H1 (cell line): ENCODE results near the gene TGFB2. TPM values are rescaled to one million over a fixed set of nuclear protein-coding genes. Genes with fewer than 3 reads are reported as not detected.

ENCODE experiments used
- CTCF ChIA-PET: fragments of 300-600 bp; sonication (Branson Sonifier 250); formaldehyde crosslinking; loops from one replicate; lab custom pipeline; 2021; ENCODE audit not compliant: partially characterized antibody; lab: Charles Lee
- POLR2A ChIA-PET: fragments of 300-600 bp; sonication (Branson Sonifier 250); formaldehyde crosslinking; loops from one replicate; lab custom pipeline; 2021; ENCODE audit warnings: inconsistent platforms; ENCODE audit not compliant: partially characterized antibody; lab: Charles Lee
- DNase-seq, 2 experiments: peaks; one replicate each; pipeline versions ENCODE4 v3.0.0 to v3.0.0-alpha.2; 2010 to 2022; ENCODE audit warnings: low spot score in 2 of 2, low read depth in 1 of 2, mixed read lengths in 1 of 2
- FAIRE-seq: peaks from 2 replicates; lab custom pipeline; 2011; peaks lifted over from hg19 to GRCh38; lab: Jason Lieb, UNC
- H2AFZ ChIP-seq: 2 replicates; pipeline ENCODE4 v1.8.1; 2012; ENCODE audit warnings: low read length, inconsistent platforms
- H2AK5ac ChIP-seq: 2 replicates; pipeline ENCODE4 v1.6.1; 2013; ENCODE audit warnings: low read depth, low read length
- H2BK120ac ChIP-seq: replicated peaks from 2 replicates; pipeline ENCODE3; 2013; ENCODE audit warnings: low read depth, low read length, inconsistent platforms
- H2BK12ac ChIP-seq: 2 replicates; pipeline ENCODE4 v1.6.1; 2013; ENCODE audit warnings: low read depth, low read length
- H2BK15ac ChIP-seq: 2 replicates; pipeline ENCODE4 v1.6.1; 2013; ENCODE audit warnings: low read length
- H2BK20ac ChIP-seq: 2 replicates; pipeline ENCODE4 v1.6.1; 2013; ENCODE audit warnings: low read length
- H2BK5ac ChIP-seq: 2 replicates; pipeline ENCODE4 v1.6.1; 2013; ENCODE audit warnings: low read depth, low read length
- H3K14ac ChIP-seq: 2 replicates; pipeline ENCODE4 v1.6.1; 2013; ENCODE audit warnings: inconsistent platforms; ENCODE audit not compliant: insufficient read length
- H3K18ac ChIP-seq: 2 replicates; pipeline ENCODE4 v1.6.1; 2013; ENCODE audit warnings: low read length; ENCODE audit errors: extremely low read depth
- H3K23ac ChIP-seq: 2 replicates; pipeline ENCODE4 v1.6.1; 2013; ENCODE audit warnings: inconsistent platforms; ENCODE audit not compliant: insufficient read length
- H3K23me2 ChIP-seq: 2 replicates; pipeline ENCODE4 v1.6.1; 2013; ENCODE audit warnings: low read depth, low read length
- H3K27ac ChIP-seq: 2 replicates; pipeline ENCODE4 v1.6.1; 2011; ENCODE audit warnings: low read depth, low read length, inconsistent platforms
- H3K27me3 ChIP-seq, 4 experiments: replicated peaks in 1 of 4; 1 replicate in 1 of 4; 2 replicates in 3 of 4; pipeline versions ENCODE4 v1.6.1 to v1.8.1; 2011 to 2013; ENCODE audit warnings: low read length in 3 of 4, mild to moderate bottlenecking in 3 of 4, inconsistent platforms in 2 of 4, mixed read lengths in 2 of 4, moderate library complexity in 1 of 4; ENCODE audit not compliant: control insufficient read depth in 3 of 4, insufficient read depth in 3 of 4; ENCODE audit errors: extremely low read depth in 1 of 4
- H3K36me3 ChIP-seq, 4 experiments: 2 replicates each; pipeline versions ENCODE4 v1.6.1 to v1.8.1; 2011 to 2013; ENCODE audit warnings: mild to moderate bottlenecking in 4 of 4, low read length in 3 of 4, moderate library complexity in 2 of 4, control low read depth in 1 of 4, inconsistent platforms in 1 of 4; ENCODE audit not compliant: insufficient read depth in 4 of 4, control insufficient read depth in 2 of 4
- H3K4ac ChIP-seq: replicated peaks from 2 replicates; pipeline ENCODE3; 2013; ENCODE audit warnings: low read length, low read depth, mixed read lengths, inconsistent platforms; ENCODE audit not compliant: insufficient read length
- H3K4me1 ChIP-seq, 4 experiments: replicated peaks in 1 of 4; 1 replicate in 1 of 4; 2 replicates in 3 of 4; pipeline versions ENCODE4 v1.6.1 to v1.8.1; 2011 to 2013; ENCODE audit warnings: low read length in 3 of 4, inconsistent platforms in 2 of 4, mixed read lengths in 1 of 4; ENCODE audit not compliant: insufficient read depth in 4 of 4, control insufficient read depth in 3 of 4
- H3K4me2 ChIP-seq, 2 experiments: 2 replicates each; pipeline versions ENCODE4 v1.6.1 to v1.8.1; 2011 to 2013; ENCODE audit warnings: low read depth in 2 of 2, low read length in 2 of 2, control low read depth in 1 of 2, inconsistent platforms in 1 of 2, mild to moderate bottlenecking in 1 of 2; ENCODE audit not compliant: insufficient read depth in 1 of 2
- H3K4me3 ChIP-seq, 4 experiments: fragments of 200-600, 300-600 bp in 1 of 4; sonication (generic), shearing (Covaris generic), sonication (Bioruptor Twin) in 1 of 4; 2 replicates each; pipeline versions ENCODE4 v1.5.1 to v1.8.1; 2011 to 2016; ENCODE audit warnings: low read length in 4 of 4, low read depth in 3 of 4, control low read depth in 2 of 4, inconsistent platforms in 2 of 4, mild to moderate bottlenecking in 2 of 4, mixed read lengths in 1 of 4, moderate library complexity in 1 of 4; ENCODE audit not compliant: insufficient read depth in 2 of 4; ENCODE audit errors: extremely low read depth in 1 of 4
- H3K56ac ChIP-seq: replicated peaks from 2 replicates; pipeline ENCODE3; 2013; ENCODE audit warnings: low read depth, mild to moderate bottlenecking, mixed read lengths, low read length, inconsistent platforms; ENCODE audit not compliant: insufficient read length
- H3K79me1 ChIP-seq: 2 replicates; pipeline ENCODE4 v1.6.1; 2013; ENCODE audit warnings: low read depth, low read length, control low read depth
- H3K79me2 ChIP-seq, 2 experiments: 2 replicates each; pipeline versions ENCODE4 v1.6.1 to v1.8.1; 2012 to 2013; ENCODE audit warnings: low read length in 2 of 2, mild to moderate bottlenecking in 2 of 2, inconsistent platforms in 1 of 2; ENCODE audit not compliant: insufficient read depth in 2 of 2, control insufficient read depth in 1 of 2
- H3K9ac ChIP-seq, 4 experiments: replicated peaks in 1 of 4; 1 replicate in 1 of 4; 2 replicates in 3 of 4; pipeline versions ENCODE4 v1.6.1 to v1.8.1; 2011 to 2013; ENCODE audit warnings: low read depth in 3 of 4, low read length in 3 of 4, control low read depth in 2 of 4, mild to moderate bottlenecking in 2 of 4, moderate library complexity in 2 of 4, inconsistent platforms in 1 of 4; ENCODE audit errors: extremely low read depth in 1 of 4
- H3K9me3 ChIP-seq, 2 experiments: 2 replicates each; pipeline versions ENCODE4 v1.6.1 to v1.8.1; 2012 to 2013; ENCODE audit warnings: mild to moderate bottlenecking in 2 of 2, moderate library complexity in 2 of 2, control low read depth in 1 of 2, inconsistent platforms in 1 of 2, low read depth in 1 of 2, low read length in 1 of 2, mixed read lengths in 1 of 2; ENCODE audit not compliant: insufficient read depth in 2 of 2
- H4K20me1 ChIP-seq, 2 experiments: replicated peaks in 1 of 2; 2 replicates each; pipeline versions ENCODE3 to v1.8.1; 2011 to 2013; ENCODE audit warnings: inconsistent platforms in 2 of 2, low read length in 2 of 2, mild to moderate bottlenecking in 1 of 2; ENCODE audit not compliant: insufficient read depth in 2 of 2, control insufficient read depth in 1 of 2
- H4K5ac ChIP-seq: 2 replicates; pipeline ENCODE4 v1.6.1; 2013; ENCODE audit warnings: low read length, low read depth, mixed read lengths, inconsistent platforms; ENCODE audit not compliant: insufficient read length
- H4K8ac ChIP-seq: 2 replicates; pipeline ENCODE4 v1.8.0; 2013; ENCODE audit warnings: mild to moderate bottlenecking, moderate library complexity, low read length, inconsistent platforms; ENCODE audit not compliant: insufficient read depth; ENCODE audit errors: extremely low read depth
- H4K91ac ChIP-seq: replicated peaks from 2 replicates; pipeline ENCODE3; 2013; ENCODE audit warnings: low read length, mixed read lengths, inconsistent platforms; ENCODE audit not compliant: insufficient read length
- BACH1 ChIP-seq: IDR thresholded peaks from 2 replicates; pipeline ENCODE4 v1.6.1; 2012; ENCODE audit warnings: low read length, improper control_type of control experiment
- CEBPB ChIP-seq: IDR thresholded peaks from 2 replicates; pipeline ENCODE4 v1.6.1; 2012; ENCODE audit warnings: low read depth, low read length
- RXRA ChIP-seq: IDR thresholded peaks from 2 replicates; pipeline ENCODE4 v1.6.1; 2011; ENCODE audit warnings: low read depth, mild to moderate bottlenecking, low read length, moderate library complexity; ENCODE audit not compliant: insufficient read depth
- TAF7 ChIP-seq: optimal IDR thresholded peaks from 2 replicates; pipeline ENCODE3; 2011; ENCODE audit warnings: low read depth, mild to moderate bottlenecking, inconsistent platforms, low read length, moderate library complexity, borderline replicate concordance
- YY1 ChIP-seq: IDR thresholded peaks from 2 replicates; pipeline ENCODE4 v1.6.1; 2011; ENCODE audit warnings: low read depth, mild to moderate bottlenecking, low read length
- WGBS, 2 experiments: shearing (Covaris generic) in 1 of 2; methylation state at CpG; one replicate each; pipeline versions ENCODE4 v1.1.6 to v1.1.7; 2013 to 2015; ENCODE audit warnings: low lambda C conversion rate in 2 of 2, mixed read lengths in 2 of 2, inconsistent platforms in 1 of 2, low coverage in 1 of 2, missing lambda C conversion rate in 1 of 2; ENCODE audit not compliant: insufficient replicate concordance in 2 of 2, insufficient coverage in 1 of 2, insufficient read length in 1 of 2; ENCODE audit errors: extremely low coverage in 1 of 2, missing lambda C conversion rate in 1 of 2; 5-methylcytosine and 5-hydroxymethylcytosine counted together
- polyA plus RNA-seq, 7 experiments: library from polyadenylated mRNA; depleted of rRNA in 3 of 7; stranded (reverse) in 5 of 7; unstranded in 2 of 7; fragments of >200 nt in 5 of 7; fragments of 200-250 nt in 2 of 7; gene quantifications; 1 replicate in 5 of 7; 2 replicates in 1 of 7; 4 replicates in 1 of 7; pipeline versions ENCODE4 v1.2.1 to v1.2.3, GENCODE V29; 2011 to 2013; ENCODE audit warnings: missing spikeins in 2 of 7, mixed read lengths in 2 of 7
- total RNA-seq: library from RNA; stranded (reverse); fragmentation: NEBNext Ultra II Directional; extraction: Animal tissue kit (Norgen Biotek cat#: 25700); gene quantifications from 2 replicates; pipeline ENCODE4 v1.2.1, GENCODE V29; 2021

The TGFB2 gene
- total and polyA plus RNA-seq, 2 of the 8 experiments (the other 6 are each of a cell fraction or from before 2014, with no cell fraction given): 0.26 to 0.84 TPM

- no peak overlapping the region for H3K9ac ChIP-seq
- H3K23me2 ChIP-seq: no peaks in the 10 kb centered on the region
- H3K36me3 ChIP-seq: no peaks in the 10 kb centered on the region
- no peak overlapping the region for H3K23ac ChIP-seq
- no peaks in the 10 kb centered on the region for H3K79me1 ChIP-seq
- H4K91ac ChIP-seq: no peak overlapping the region
- no peak overlapping the region for H3K4me3 ChIP-seq
- peaks cover 0 to 8% (median 0%) of the 10 kb centered on the region in 4 experiments; a peak in 1 of 7 replicates for H3K4me1 ChIP-seq
- ChIA-PET POLR2A (no interaction called here), CTCF (interaction anchor here (0.8 to 1.7 kb wide), 3 partner anchors 17 to 73 kb away, joined by 3 read pairs; partner anchors contain the start of gene TGFB2)
- DNase-seq (no peak), FAIRE-seq (no peak)
- TF ChIP-seq TAF7: no peak
- TF ChIP-seq CEBPB: no peak
- TF ChIP-seq YY1: no peak
- TF ChIP-seq BACH1: no peak
- TF ChIP-seq RXRA: no peak
- H2BK20ac ChIP-seq: no peak overlapping the region
- 0 out of 2 replicates have a peak overlapping the region, but pooled peaks have one; percentile 29 for H2BK15ac ChIP-seq
- no peak overlapping the region for H2BK5ac ChIP-seq
- no peaks in the 10 kb centered on the region for H3K27me3 ChIP-seq
- H3K14ac ChIP-seq: no peak overlapping the region
- H4K8ac ChIP-seq: no peak overlapping the region; the same call in 1 of the 2 replicates
- H3K56ac ChIP-seq: no peak overlapping the region
- 90% methylated on average over 7 of the region's 7 CpGs; no CpG with 5 or more reads in 1 of the 2 experiments for WGBS, 2 experiments
- no peak overlapping the region for H3K4ac ChIP-seq
- H3K4me2 ChIP-seq: no peak overlapping the region
- no peaks in the 10 kb centered on the region for H3K79me2 ChIP-seq
- no peaks in the 10 kb centered on the region for H3K9me3 ChIP-seq
- H2BK120ac ChIP-seq: no peak overlapping the region
- H2AFZ ChIP-seq: no peak overlapping the region
- no peak overlapping the region for H4K5ac ChIP-seq
- H4K20me1 ChIP-seq: no peaks in the 10 kb centered on the region
- H2AK5ac ChIP-seq: no peak overlapping the region
- no peak overlapping the region for H3K27ac ChIP-seq
- no peak overlapping the region for H2BK12ac ChIP-seq
- H3K18ac ChIP-seq: no peak overlapping the region
Observed at GRCh38 chr1:218402786-218403120, 57.6 kb downstream of the TGFB2 start.
